ENCODE data around the gene SLC24A3.

- TF ChIP-seq CTCF (IDR thresholded peaks at IDR 0.05; ENCODE audit: low read depth, low read length) (no peak), MAX (IDR thresholded peaks at IDR 0.05; ENCODE audit: low read depth, low read length) (no peak), POLR2A (IDR thresholded peaks at IDR 0.05; ENCODE audit: extremely low read depth, insufficient read length) (no peak), MYC (IDR thresholded peaks at IDR 0.05; ENCODE audit: low read depth, low read length) (no peak)
Measured at GRCh38 chr20:19723813-19724430, 511.5 kb downstream of the SLC24A3 start.

All from NB4 (cell line).